GM12872 (cell line): ENCODE data around the gene CTNNA2.

Experiments used
- CTCF ChIP-seq: IDR thresholded peaks from 3 replicates; pipeline ENCODE4 v1.5.1; 2011; ENCODE audit warnings: low read depth, mild to moderate bottlenecking, low read length, moderate library complexity; ENCODE audit not compliant: insufficient read depth

Gene CTNNA2

GRCh38 chr2:80008596-80008995 lies 495.7 kb downstream of the CTNNA2 start:
- TF ChIP-seq CTCF: no peak

GRCh38 chr2:80009211-80009610 lies 496.4 kb downstream of the CTNNA2 start:
- no peak for TF ChIP-seq CTCF

GRCh38 chr2:80012061-80012460 lies 499.2 kb downstream of the CTNNA2 start:
- TF ChIP-seq CTCF: no peak

- no peak for TF ChIP-seq CTCF
Observed at GRCh38 chr2:80014637-80015036, 501.8 kb downstream of the CTNNA2 start.

GRCh38 chr2:80016171-80016570 lies 503.3 kb downstream of the CTNNA2 start:
- no peak for TF ChIP-seq CTCF

- no peak for TF ChIP-seq CTCF
Observed at GRCh38 chr2:80019571-80020460, 507.0 kb downstream of the CTNNA2 start.

- no peak for TF ChIP-seq CTCF
Observed at GRCh38 chr2:80022018-80022417, 509.2 kb downstream of the CTNNA2 start.
